ENCODE measurements around the gene RPN1.

RPN1 gene

DNA sequence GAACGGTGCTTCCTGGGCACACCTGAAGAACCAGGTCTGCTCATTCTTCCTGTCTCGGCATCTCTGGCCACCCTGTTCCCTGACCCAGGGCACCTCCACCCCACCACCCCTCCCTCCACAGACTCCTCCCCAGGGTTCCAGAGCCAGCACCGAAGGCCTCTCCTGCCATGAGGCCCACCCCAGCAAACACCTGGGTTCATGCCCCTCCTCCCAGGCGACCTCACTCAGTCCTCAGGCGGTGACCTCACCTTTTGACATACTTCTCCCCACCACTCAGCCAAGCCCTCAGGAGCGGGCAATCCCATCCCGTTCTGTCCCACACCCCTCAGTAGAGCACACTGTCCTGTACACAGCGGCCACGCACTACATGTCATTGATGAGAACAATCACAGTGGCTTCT lies 72.3 kb downstream of the RPN1 start:
- no peak for DNase-seq (ENCODE audit: low read depth)

DNA sequence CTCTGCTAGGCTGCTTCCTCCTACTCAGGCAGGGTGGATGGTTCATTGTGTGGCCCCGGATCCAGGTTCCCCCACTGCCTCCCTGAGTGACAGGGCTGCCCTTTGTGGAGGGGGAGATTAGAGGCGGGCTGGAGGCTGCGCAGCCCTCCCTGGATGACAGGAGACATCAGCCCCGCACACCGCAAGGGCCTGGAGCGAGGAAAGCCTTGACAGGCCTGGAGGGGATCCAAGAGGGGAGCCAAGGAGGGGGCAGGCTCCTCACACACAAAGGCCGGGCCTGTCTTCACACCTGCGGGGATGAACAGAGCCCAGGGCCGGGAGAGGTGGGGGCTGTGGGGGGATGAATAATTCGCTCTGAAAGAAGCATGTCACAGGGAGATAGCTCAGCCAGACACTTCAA lies 72.9 kb downstream of the RPN1 start:
- DNase-seq (ENCODE audit: low read depth): no peak

DNA sequence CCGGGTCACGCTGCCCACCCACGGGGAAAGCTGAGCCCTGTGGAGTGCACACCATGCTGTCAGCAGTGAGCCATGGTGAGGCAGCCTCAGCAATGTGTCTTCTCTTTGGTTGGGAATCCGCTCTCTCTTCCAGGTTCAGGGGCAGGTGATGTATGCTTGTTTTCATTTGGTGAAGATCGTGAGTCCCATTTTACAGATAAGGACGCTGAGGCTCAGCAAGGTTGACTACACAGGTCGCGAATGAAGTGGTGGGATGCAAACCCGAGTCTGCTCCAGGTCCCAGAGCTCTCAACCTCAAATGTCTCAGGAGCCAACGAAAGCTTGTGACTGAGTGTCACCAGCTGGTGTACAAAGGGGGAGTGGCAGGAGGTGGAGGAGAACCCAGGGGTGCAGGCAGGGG lies 74.3 kb downstream of the RPN1 start:
- DNase-seq (ENCODE audit: low read depth): no peak

DNA sequence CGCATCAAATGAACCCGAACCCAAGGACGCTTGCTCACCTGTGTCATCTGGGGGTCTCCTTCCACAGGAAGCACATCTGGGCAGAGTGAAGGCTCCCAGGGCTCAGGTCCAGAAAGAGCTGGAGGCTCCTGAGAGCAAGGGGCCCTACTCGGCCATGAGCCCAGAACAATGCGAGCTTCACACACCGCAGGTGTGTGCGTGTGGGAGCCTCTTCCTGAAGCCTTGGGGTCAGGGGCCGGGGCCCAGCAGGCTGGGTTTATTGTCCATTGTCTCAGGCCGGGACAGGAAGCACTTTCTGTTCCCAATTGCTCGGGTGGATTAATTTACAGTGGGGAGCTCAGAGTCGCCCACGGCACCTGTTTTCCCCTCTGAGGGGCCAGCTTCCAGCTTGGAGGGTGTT lies 74.8 kb downstream of the RPN1 start:
- no peak for DNase-seq (ENCODE audit: low read depth)

DNA sequence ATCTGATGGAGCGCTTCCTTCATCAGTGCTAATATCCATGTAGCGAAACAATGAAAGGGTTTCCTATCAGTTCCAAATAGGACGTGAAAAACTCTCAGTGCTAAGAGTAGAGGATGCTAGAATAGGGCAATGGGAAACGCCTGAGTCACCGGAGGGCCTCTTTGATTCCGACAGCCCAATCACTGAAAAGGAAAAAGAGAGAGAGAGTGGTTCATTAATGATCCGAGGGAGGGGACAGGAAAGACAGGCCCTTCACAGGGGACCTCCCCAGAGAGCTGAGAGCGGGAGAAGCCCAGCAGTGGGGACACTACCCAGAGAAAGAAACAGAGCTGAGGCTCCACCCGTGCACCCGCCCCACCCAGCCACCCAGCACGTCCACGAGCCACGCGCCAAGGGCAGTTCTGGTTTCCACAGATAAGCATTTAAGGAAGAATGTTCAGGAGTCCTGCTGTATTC lies 76.9 kb downstream of the RPN1 start:
- DNase-seq (ENCODE audit: low read depth): no peak

DNA sequence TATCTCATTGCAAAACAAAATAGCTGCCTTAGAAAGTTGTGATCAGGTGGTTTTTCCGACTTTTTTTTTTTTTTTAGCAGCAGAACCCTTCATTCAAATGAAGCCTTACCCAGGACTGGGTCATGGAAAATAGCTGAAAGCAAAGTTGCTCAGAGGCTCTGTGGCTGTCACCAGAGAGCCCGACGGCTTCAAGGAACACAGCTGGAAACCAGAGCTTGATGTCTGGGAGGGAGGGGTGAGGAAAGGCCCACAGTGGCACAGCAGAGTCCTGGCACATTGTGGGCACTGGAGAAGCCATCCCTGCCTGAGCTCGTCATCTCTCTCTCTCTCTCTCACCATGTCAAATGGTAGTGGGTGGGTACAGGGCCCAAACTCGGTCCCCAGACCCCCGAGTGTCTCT lies 77.5 kb downstream of the RPN1 start:
- DNase-seq (ENCODE audit: low read depth): no peak

DNA sequence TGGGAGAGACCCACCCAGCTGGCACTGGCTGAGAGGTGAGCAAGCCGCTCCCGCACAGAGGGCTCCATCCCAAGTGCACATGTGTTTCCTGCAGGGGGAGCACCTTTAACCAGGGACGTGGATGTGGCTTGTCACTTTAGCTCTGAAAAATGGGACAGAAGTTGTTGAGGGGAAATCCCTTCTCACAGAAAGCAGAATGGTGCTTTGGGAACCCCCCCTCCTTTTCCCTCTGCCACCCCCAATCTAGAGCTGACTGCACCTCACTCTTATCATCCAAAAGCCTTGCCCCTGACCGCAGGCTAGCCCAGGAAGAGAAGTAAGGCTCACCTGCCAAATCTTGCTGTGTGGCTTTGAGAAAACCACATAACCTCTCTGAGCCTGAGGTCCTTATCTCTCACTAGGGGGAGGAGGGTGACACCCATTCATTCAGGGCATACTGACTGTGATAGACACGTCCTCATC lies 77.9 kb downstream of the RPN1 start:
- DNase-seq (ENCODE audit: low read depth): no peak

DNA sequence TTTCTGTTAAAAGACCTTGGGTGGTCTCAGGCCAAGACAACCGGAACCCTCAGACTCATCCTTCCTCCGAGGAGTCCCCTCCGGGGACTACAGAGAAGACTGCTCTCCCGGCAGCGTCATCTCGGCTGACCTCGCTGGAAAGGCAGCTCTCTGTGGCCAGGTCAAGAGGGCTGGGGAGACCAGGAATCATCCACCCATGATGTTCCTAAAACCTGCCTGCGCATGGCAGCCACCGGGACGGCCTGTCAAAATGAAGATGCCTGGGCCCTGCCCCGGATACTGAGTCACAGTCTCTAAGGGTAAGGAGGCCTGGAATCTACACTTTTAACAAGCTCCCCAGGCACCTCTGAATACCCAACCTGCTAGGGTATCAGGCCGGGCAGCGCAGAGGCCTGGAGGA lies 78.6 kb downstream of the RPN1 start:
- DNase-seq (ENCODE audit: low read depth): no peak
